Smooth muscle cell (in vitro differentiated cells): Measurements from ENCODE around the gene HSPB7. TPM values are rescaled to one million over a fixed set of nuclear protein-coding genes. Genes with fewer than 3 reads are reported as not detected.

ENCODE experiments used
- DNase-seq: peaks from one replicate; lab custom pipeline; 2025; ENCODE audit not compliant: unreplicated experiment; lab: John Stamatoyannopoulos, UW
- H2AFZ ChIP-seq: fragments of 200-600 bp; sonication (generic); 2 replicates; pipeline ENCODE4 v1.6.0; 2016; ENCODE audit warnings: antibody characterized with exemption, low read depth, mild to moderate bottlenecking
- H3F3A ChIP-seq: fragments of 200-600 bp; sonication (generic); 2 replicates; pipeline ENCODE4 v1.6.0; 2017; ENCODE audit warnings: antibody characterized with exemption, low read depth
- H3K27ac ChIP-seq: fragments of 200-600 bp; sonication (generic); 2 replicates; pipeline ENCODE4 v1.5.1; 2016; ENCODE audit warnings: low read depth, mild to moderate bottlenecking
- H3K27me3 ChIP-seq: fragments of 200-600 bp; sonication (generic); 2 replicates; pipeline ENCODE4 v1.6.1; 2016; ENCODE audit warnings: low read depth, mild to moderate bottlenecking
- H3K36me3 ChIP-seq: fragments of 200-600 bp; sonication (generic); 2 replicates; pipeline ENCODE4 v1.5.1; 2016; ENCODE audit warnings: low read depth
- H3K4me1 ChIP-seq: fragments of 200-600 bp; sonication (generic); 2 replicates; pipeline ENCODE4 v1.5.1; 2016; ENCODE audit warnings: low read depth
- H3K4me2 ChIP-seq: fragments of 200-600 bp; sonication (generic); 2 replicates; pipeline ENCODE4 v1.6.0; 2016; ENCODE audit warnings: mild to moderate bottlenecking
- H3K4me3 ChIP-seq: fragments of 200-600 bp; sonication (generic); 2 replicates; pipeline ENCODE4 v1.5.1; 2016; ENCODE audit warnings: mild to moderate bottlenecking
- H3K79me2 ChIP-seq: fragments of 200-600 bp; sonication (generic); 2 replicates; pipeline ENCODE4 v1.6.0; 2016; ENCODE audit warnings: low read depth, mild to moderate bottlenecking
- H3K9ac ChIP-seq: fragments of 200-600 bp; sonication (generic); 2 replicates; pipeline ENCODE4 v1.6.0; 2016; ENCODE audit warnings: low read depth
- H3K9me3 ChIP-seq: fragments of 200-600 bp; sonication (generic); replicated peaks from 2 replicates; pipeline ENCODE4 v1.5.1; 2016; ENCODE audit warnings: low read depth
- H4K20me1 ChIP-seq: fragments of 200-600 bp; sonication (generic); 2 replicates; pipeline ENCODE4 v1.6.0; 2016; ENCODE audit warnings: low read depth
- WGBS: methylation state at CpG from one replicate; pipeline ENCODE4 v1.1.7; 2016; ENCODE audit warnings: low lambda C conversion rate; 5-methylcytosine and 5-hydroxymethylcytosine counted together
- polyA plus RNA-seq: library from polyadenylated mRNA; unstranded; fragments of >200 nt; fragmentation: Nextera tagmentation; extraction: Ambion mirVana; gene quantifications from 2 replicates; pipeline ENCODE4 v1.2.1, GENCODE V29; 2016
- total RNA-seq: library from RNA; depleted of rRNA; stranded (reverse); fragments of >200 nt; gene quantifications from 2 replicates; pipeline ENCODE4 v1.2.3, GENCODE V29; 2014
- TF ChIP-seq, protein P1 (sequence below): fragments of 200-600 bp; sonication (generic); IDR thresholded peaks from 2 replicates; pipeline ENCODE4 v1.5.1; 2017; ENCODE audit warnings: borderline replicate concordance, mild to moderate bottlenecking, antibody characterized with exemption; ENCODE audit not compliant: insufficient read depth, poor library complexity, severe bottlenecking

Gene HSPB7
- total and polyA plus RNA-seq, 2 experiments from 2014 or later, result 23.0 to 80.5 TPM

GRCh38 chr1:16014509-16015482 is 3.0 kb downstream of the HSPB7 start:
- Histone ChIP-seq H3K79me2 (no peaks in the 10 kb centered on the region), H2AFZ (no peak overlapping the region), H3K4me1 (peaks cover 19% of the 10 kb centered on the region), H3K27me3 (no peaks in the 10 kb centered on the region), H3F3A (no peaks in the 10 kb centered on the region), H4K20me1 (no peaks in the 10 kb centered on the region), H3K36me3 (no peaks in the 10 kb centered on the region), H3K9ac (no peak overlapping the region), H3K27ac (peak overlapping the region; percentile 84), H3K4me2 (peak overlapping the region; percentile 34), H3K4me3 (no peak overlapping the region), H3K9me3 (no peaks in the 10 kb centered on the region)
- DNase-seq, result peak; percentile 39
- TF ChIP-seq, protein P1, sequence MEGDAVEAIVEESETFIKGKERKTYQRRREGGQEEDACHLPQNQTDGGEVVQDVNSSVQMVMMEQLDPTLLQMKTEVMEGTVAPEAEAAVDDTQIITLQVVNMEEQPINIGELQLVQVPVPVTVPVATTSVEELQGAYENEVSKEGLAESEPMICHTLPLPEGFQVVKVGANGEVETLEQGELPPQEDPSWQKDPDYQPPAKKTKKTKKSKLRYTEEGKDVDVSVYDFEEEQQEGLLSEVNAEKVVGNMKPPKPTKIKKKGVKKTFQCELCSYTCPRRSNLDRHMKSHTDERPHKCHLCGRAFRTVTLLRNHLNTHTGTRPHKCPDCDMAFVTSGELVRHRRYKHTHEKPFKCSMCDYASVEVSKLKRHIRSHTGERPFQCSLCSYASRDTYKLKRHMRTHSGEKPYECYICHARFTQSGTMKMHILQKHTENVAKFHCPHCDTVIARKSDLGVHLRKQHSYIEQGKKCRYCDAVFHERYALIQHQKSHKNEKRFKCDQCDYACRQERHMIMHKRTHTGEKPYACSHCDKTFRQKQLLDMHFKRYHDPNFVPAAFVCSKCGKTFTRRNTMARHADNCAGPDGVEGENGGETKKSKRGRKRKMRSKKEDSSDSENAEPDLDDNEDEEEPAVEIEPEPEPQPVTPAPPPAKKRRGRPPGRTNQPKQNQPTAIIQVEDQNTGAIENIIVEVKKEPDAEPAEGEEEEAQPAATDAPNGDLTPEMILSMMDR, result no peak
- 54% methylated on average over 16 of the region's 17 CpGs for WGBS

DNA sequence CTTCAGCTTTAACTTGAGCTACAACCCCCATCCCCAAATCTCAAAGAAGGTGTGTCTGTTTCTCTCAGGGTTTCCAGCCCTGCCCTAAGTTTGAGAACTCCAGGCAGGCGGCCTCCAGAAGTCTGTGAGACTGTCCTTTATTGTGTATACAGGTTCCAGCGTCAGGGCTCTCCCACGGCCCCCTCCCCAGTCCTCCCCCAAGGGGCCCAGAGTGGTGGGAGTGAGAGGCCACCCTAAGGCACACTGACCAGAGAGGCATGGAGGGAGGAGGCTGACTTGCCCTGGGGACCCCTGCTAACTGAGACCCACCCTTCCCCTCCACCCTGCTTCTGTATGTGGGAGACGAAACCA is 4.0 kb downstream of the HSPB7 start:
- peaks cover 14% of the 10 kb centered on the region for H3K4me1 ChIP-seq
- DNase-seq, result no peak

DNA sequence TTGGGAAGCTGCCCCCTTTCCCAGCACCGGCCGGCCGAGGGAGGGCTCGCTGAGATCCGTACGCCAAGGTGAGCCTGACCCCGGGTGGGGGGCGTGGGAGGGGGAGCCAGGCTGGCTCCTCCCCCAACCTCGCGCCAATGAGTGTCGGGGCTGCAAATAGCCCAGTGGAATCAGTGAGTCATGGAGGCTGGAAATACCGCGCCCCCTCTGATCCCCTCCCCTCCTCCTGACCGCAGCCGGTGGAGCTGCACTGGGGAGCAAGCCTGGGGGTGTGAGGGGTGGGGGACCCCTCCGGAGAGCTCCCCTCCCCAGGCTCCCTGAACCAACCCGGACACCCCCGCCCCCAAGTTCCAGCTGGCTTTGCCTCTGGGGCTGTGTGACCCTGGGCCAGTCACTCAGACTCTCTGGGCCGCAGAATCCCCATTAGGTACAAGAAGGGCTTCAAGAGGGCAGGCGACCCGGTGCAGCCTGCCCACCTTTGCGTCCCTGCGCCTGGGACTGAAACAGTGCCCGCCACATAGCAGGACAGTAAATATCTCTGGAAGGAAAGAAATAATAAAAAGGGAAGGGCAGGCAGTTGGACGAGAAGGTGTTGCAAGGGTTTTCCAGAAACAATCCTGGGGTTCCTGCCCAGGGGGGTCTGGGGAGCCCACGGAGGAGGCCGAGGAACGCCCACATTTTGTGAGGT is 4.5 kb downstream of the HSPB7 start:
- H3K4me3 ChIP-seq, result peak overlapping the region; percentile 51
- no peaks in the 10 kb centered on the region for H3K9me3 ChIP-seq
- no peaks in the 10 kb centered on the region for H3K36me3 ChIP-seq
- H3K9ac ChIP-seq, result peak overlapping the region; percentile 91
- peaks cover 8% of the 10 kb centered on the region for H3K4me1 ChIP-seq
- no peaks in the 10 kb centered on the region for H4K20me1 ChIP-seq
- 29% methylated on average over 22 of the region's 28 CpGs for WGBS
- H3K27me3 ChIP-seq, result no peaks in the 10 kb centered on the region
- H2AFZ ChIP-seq, result no peak overlapping the region
- H3F3A ChIP-seq, result no peaks in the 10 kb centered on the region
- TF ChIP-seq, protein P1, result no peak
- peak; percentile 71 for DNase-seq
- peak overlapping the region; percentile 84 for H3K27ac ChIP-seq
- H3K79me2 ChIP-seq, result no peaks in the 10 kb centered on the region
- peak overlapping the region; percentile 91 for H3K4me2 ChIP-seq

More for the DNA sequence above, 4.0 kb downstream of the HSPB7 start:
- TF ChIP-seq, protein P1, result no peak
- WGBS, result 63% methylated on average over 4 of the region's 4 CpGs
- Histone ChIP-seq H2AFZ (no peak overlapping the region), H3K4me3 (no peak overlapping the region), H3K79me2 (no peaks in the 10 kb centered on the region), H3K27ac (peak overlapping the region; percentile 84), H3K36me3 (no peaks in the 10 kb centered on the region), H3K4me2 (peak overlapping the region; percentile 91), H3K9me3 (no peaks in the 10 kb centered on the region), H4K20me1 (no peaks in the 10 kb centered on the region), H3K9ac (peak overlapping the region; percentile 28), H3K27me3 (no peaks in the 10 kb centered on the region), H3F3A (no peaks in the 10 kb centered on the region)
